Thyroid gland (tissue), 4 donors: Measurements from ENCODE around the gene DCST1. TPM values are rescaled to one million over a fixed set of nuclear protein-coding genes. Genes with fewer than 3 reads are reported as not detected.
A peak's percentile ranks its signal among the peaks of the same experiment; 100 is the strongest.

Experiments
- DNase-seq, 2 donors: peaks; one replicate each; pipeline ENCODE4 v3.0.0-alpha.2; 2019
- H3K27ac ChIP-seq, 3 donors: fragments of 200-600 bp; sonication (generic); 1 replicate in 2 of 3; 2 replicates in 1 of 3; pipeline ENCODE4 v1.5.1; 2016 to 2019; ENCODE audit warnings: mild to moderate bottlenecking in 1 of 3, moderate library complexity in 1 of 3
- H3K27me3 ChIP-seq: fragments of 200-600 bp; sonication (generic); one replicate; pipeline ENCODE4 v1.5.1; 2019
- H3K36me3 ChIP-seq, 2 donors: fragments of 200-600 bp; sonication (generic); one replicate each; pipeline ENCODE4 v1.5.1; 2016 to 2019
- H3K4me1 ChIP-seq, 2 donors: fragments of 200-600 bp; sonication (generic); one replicate each; pipeline ENCODE4 v1.5.1; 2017 to 2019
- H3K4me3 ChIP-seq, 3 donors: fragments of 200-600 bp; sonication (generic); replicated peaks in 1 of 3; 1 replicate in 2 of 3; 2 replicates in 1 of 3; pipeline ENCODE4 v1.5.1; 2016; ENCODE audit warnings: mild to moderate bottlenecking in 1 of 3
- H3K9me3 ChIP-seq: fragments of 200-600 bp; sonication (generic); one replicate; pipeline ENCODE4 v1.5.1; 2017
- CTCF ChIP-seq, 6 experiments: fragments of 200-600 bp in 3 of 6; fragments of 450-650 bp in 3 of 6; sonication (generic) in 3 of 6; IDR thresholded peaks; one replicate each; pipeline ENCODE4 v1.5.1; 2016 to 2019; ENCODE audit warnings: antibody characterized with exemption in 6 of 6, mild to moderate bottlenecking in 2 of 6, inconsistent platforms in 1 of 6, moderate library complexity in 1 of 6
- POLR2A ChIP-seq, 2 donors: fragments of 450-650 bp; IDR thresholded peaks; one replicate each; pipeline ENCODE4 v1.6.1; 2017; ENCODE audit warnings: antibody characterized with exemption in 2 of 2, mild to moderate bottlenecking in 2 of 2, moderate library complexity in 1 of 2
- WGBS, 2 donors: methylation state at CpG; one replicate each; pipeline ENCODE4 v1.1.5; 2017; 5-methylcytosine and 5-hydroxymethylcytosine counted together
- intact Hi-C: fragments of 100-400 bp; cut with DNase I; formaldehyde crosslinking; loops from one replicate; pipeline ENCODE4 v1.15.1; 2023
- total RNA-seq, 4 donors: library from RNA; depleted of rRNA; stranded (reverse); fragments of >200 nt; gene quantifications; one replicate each; pipeline ENCODE4 v1.2.3, GENCODE V29; 2016

The DCST1 gene
- total RNA-seq, 4 donors from 2014 or later = 0.24 TPM; not detected in 3

- WGBS, 2 donors = 13 to 14% methylated on average over 11 to 13 of the region's 13 CpGs
- Histone ChIP-seq H3K27ac (peak overlapping the region in 2 of 3 donors; percentile 28 to 58), H3K27me3 (no peaks in the 10 kb centered on the region), H3K9me3 (no peaks in the 10 kb centered on the region), H3K4me3 (no peak overlapping the region), H3K4me1 (peaks cover 7 to 22% of the 10 kb centered on the region in 2 donors), H3K36me3 (no peaks in the 10 kb centered on the region)
- intact Hi-C loops = loop anchor here (5.0 kb wide), 1 partner anchor 33 kb away; the partner anchor contains the start of gene EFNA1
- TF ChIP-seq POLR2A (IDR thresholded peaks at IDR 0.05) (no peak), CTCF (IDR thresholded peaks at IDR 0.05) (peak in 5 of 6 experiments; percentile 7 to 65 (median 56))
- DNase-seq = no peak
Measured at GRCh38 chr1:155093911-155094621, 60.4 kb downstream of the DCST1 start.

GRCh38 chr1:155094622-155094948 lies 61.0 kb downstream of the DCST1 start:
- H3K4me1 ChIP-seq = peaks cover 7 to 22% of the 10 kb centered on the region in 2 donors
- TF ChIP-seq CTCF (IDR thresholded peaks at IDR 0.05) (peak in 2 of 6 experiments; percentile 3 to 16), POLR2A (IDR thresholded peaks at IDR 0.05) (no peak)
- no peaks in the 10 kb centered on the region for H3K27me3 ChIP-seq
- intact Hi-C loops = loop anchor here (5.0 kb wide), 1 partner anchor 33 kb away; the partner anchor contains the start of gene EFNA1
- 75 to 87% methylated on average over 2 of the region's 2 CpGs for WGBS, 2 donors
- H3K36me3 ChIP-seq = no peaks in the 10 kb centered on the region
- no peak overlapping the region for H3K4me3 ChIP-seq
- no peak for DNase-seq
- no peaks in the 10 kb centered on the region for H3K9me3 ChIP-seq
- peak overlapping the region in 2 of 3 donors; percentile 28 to 58 for H3K27ac ChIP-seq

GRCh38 chr1:155099331-155099730 lies 65.7 kb downstream of the DCST1 start:
- no peak for TF ChIP-seq CTCF (IDR thresholded peaks at IDR 0.05)
- TF ChIP-seq POLR2A (IDR thresholded peaks at IDR 0.05) = no peak
- peaks cover 0 to 4% of the 10 kb centered on the region in 2 donors for H3K4me1 ChIP-seq
- no peak for DNase-seq
- intact Hi-C loops = no loop called here
- H3K4me3 ChIP-seq = no peak overlapping the region
- H3K27me3 ChIP-seq = no peaks in the 10 kb centered on the region
- H3K9me3 ChIP-seq = no peaks in the 10 kb centered on the region
- 81 to 86% methylated on average over 7 of the region's 7 CpGs for WGBS, 2 donors
- H3K27ac ChIP-seq = no peak overlapping the region
- no peaks in the 10 kb centered on the region for H3K36me3 ChIP-seq

Other genes with a start within 250 kb of the DCST1 start
- gene KCNN3, start 163.5 kb upstream of the DCST1 start, total RNA-seq = 1 to 10 TPM; 3.5 to 5.6 (median 4.4) TPM
- gene PMVK, start 97.1 kb upstream of the DCST1 start, total RNA-seq = 10 to 100 TPM; 15.0 to 28.2 (median 21.2) TPM
- gene PBXIP1, start 77.7 kb upstream of the DCST1 start, total RNA-seq = 100 to 1,000 TPM; 139 to 205 (median 181) TPM
- 10 to 100 TPM; 28.6 to 48.3 (median 42.9) TPM for gene PYGO2, start 72.0 kb upstream of the DCST1 start, total RNA-seq
- 100 to 1,000 TPM; 108 to 168 (median 123) TPM for gene SHC1, start 63.1 kb upstream of the DCST1 start, total RNA-seq
- gene CKS1B, start 59.1 kb upstream of the DCST1 start, total RNA-seq = 10 to 100 TPM; 14.3 to 29.5 (median 22.6) TPM
- gene FLAD1, start 50.5 kb upstream of the DCST1 start, total RNA-seq = 10 to 100 TPM; 24.1 to 39.3 (median 31.1) TPM
- not detected for gene LENEP, start 40.2 kb upstream of the DCST1 start, total RNA-seq
- 10 to 100 TPM; 35.7 to 89.8 (median 47.3) TPM for gene ZBTB7B, start 31.0 kb upstream of the DCST1 start, total RNA-seq
- 1 to 10 TPM in 1 of 4 donors, under 1 TPM in 2, not detected in 1; 0.33 to 4.2 (median 0.50) TPM for gene DCST2, start within 50 bp of the DCST1 start, total RNA-seq
- 10 to 100 TPM; 51.3 to 75.5 (median 65.6) TPM for gene ADAM15, start 17.5 kb downstream of the DCST1 start, total RNA-seq
- gene EFNA4, start 29.9 kb downstream of the DCST1 start, total RNA-seq = 10 to 100 TPM in 2 of 4 donors, 1 to 10 TPM in 2; 7.5 to 13.1 (median 9.9) TPM
- gene EFNA3, start 45.0 kb downstream of the DCST1 start, total RNA-seq = 1 to 10 TPM; 1.2 to 2.9 (median 2.0) TPM
- 100 to 1,000 TPM in 1 of 4 donors, 10 to 100 TPM in 3; 56.1 to 129 (median 83.1) TPM for gene EFNA1, start 94.1 kb downstream of the DCST1 start, total RNA-seq
- 10 to 100 TPM; 30.9 to 42.2 (median 32.7) TPM for gene SLC50A1, start 102.0 kb downstream of the DCST1 start, total RNA-seq
- 100 to 1,000 TPM in 2 of 4 donors, 10 to 100 TPM in 2; 43.3 to 154 (median 94.8) TPM for gene DPM3, start 106.7 kb downstream of the DCST1 start, total RNA-seq
- 100 to 1,000 TPM in 3 of 4 donors, 10 to 100 TPM in 1; 79.8 to 263 (median 162) TPM for gene KRTCAP2, start 139.5 kb downstream of the DCST1 start, total RNA-seq
- under 1 TPM in 1 of 4 donors, not detected in 3; 0.45 TPM for gene TRIM46, start 140.0 kb downstream of the DCST1 start, total RNA-seq
- gene THBS3, start 174.1 kb downstream of the DCST1 start, total RNA-seq = 10 to 100 TPM in 3 of 4 donors, 1 to 10 TPM in 1; 8.5 to 25.7 (median 18.2) TPM
- 10 to 100 TPM; 37.9 to 75.5 (median 52.1) TPM for gene MTX1, start 174.9 kb downstream of the DCST1 start, total RNA-seq
- 10 to 100 TPM in 1 of 4 donors, 1 to 10 TPM in 3; 5.6 to 12.0 (median 7.8) TPM for gene ENTREP3, start 221.7 kb downstream of the DCST1 start, total RNA-seq
- 10 to 100 TPM; 51.9 to 73.5 (median 62.7) TPM for gene SCAMP3, start 228.5 kb downstream of the DCST1 start, total RNA-seq
- gene CLK2, start 239.7 kb downstream of the DCST1 start, total RNA-seq = 10 to 100 TPM; 40.0 to 61.6 (median 56.2) TPM
- gene HCN3, start 243.6 kb downstream of the DCST1 start, total RNA-seq = 1 to 10 TPM; 1.5 to 2.9 (median 2.2) TPM